ENCODE results near the gene BNC1.

DNA sequence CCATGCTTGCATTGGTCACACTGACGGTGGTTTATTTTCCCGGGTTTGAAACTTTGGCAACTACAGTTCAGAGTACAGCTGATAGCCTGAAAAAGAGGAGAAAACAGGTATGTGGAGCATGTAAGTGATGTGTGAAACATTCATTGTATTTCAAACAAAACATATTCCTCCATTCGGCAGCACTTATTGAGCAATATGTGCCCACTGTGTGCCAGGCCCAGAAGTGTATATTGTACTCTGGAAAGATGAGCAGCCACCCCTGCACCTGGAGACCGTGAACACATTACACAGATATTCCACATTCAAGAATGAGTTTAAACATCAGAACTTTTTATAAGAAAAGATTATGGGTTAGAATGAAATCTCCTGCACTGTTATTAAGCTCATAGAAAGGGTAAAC, 16.3 kb downstream of the BNC1 start:
- TF ChIP-seq CTCF (IDR thresholded peaks at IDR 0.05) (no peak), EZH2 (IDR thresholded peaks at IDR 0.05) (no peak), EZH2phosphoT487 (IDR thresholded peaks at IDR 0.05) (no peak)

Data from neural progenitor cell (in vitro differentiated cells).